ENCODE measurements around the gene TGDS. TPM values are rescaled to one million over a fixed set of nuclear protein-coding genes. Genes with fewer than 3 reads are reported as not detected.

The TGDS gene
- total and polyA plus RNA-seq, 2 donors from 2014 or later: 10.8 to 12.2 TPM

GRCh38 chr13:94524407-94524806 lies 71.5 kb downstream of the TGDS start:
- no peak overlapping the region for H3K9ac ChIP-seq (ENCODE audit: low read length in 3 of 3)
- no peak for FAIRE-seq
- no peaks in the 10 kb centered on the region for H3K36me3 ChIP-seq (ENCODE audit: control insufficient read depth in 2 of 3, insufficient read depth in 3 of 3, low read length in 3 of 3)
- no peaks in the 10 kb centered on the region for H3K9me3 ChIP-seq (ENCODE audit: control insufficient read depth in 2 of 3, insufficient read depth in 1 of 3, low read length in 3 of 3)
- DNase-seq: no peak
- no peaks in the 10 kb centered on the region for H3K4me1 ChIP-seq (ENCODE audit: control insufficient read depth in 2 of 3, insufficient read depth in 2 of 3, low read depth in 1 of 3, low read length in 3 of 3)
- no peak overlapping the region for H3K27ac ChIP-seq (ENCODE audit: low read depth in 2 of 2, low read length in 2 of 2)
- intact Hi-C loops (cut with DNase I): no loop called here
- TF ChIP-seq CTCF (IDR thresholded peaks at IDR 0.05; ENCODE audit: borderline replicate concordance, extremely low read depth, insufficient read depth): no peak
- H3K27me3 ChIP-seq (ENCODE audit: control insufficient read depth, insufficient read depth, low read length): no peaks in the 10 kb centered on the region
- H3K4me3 ChIP-seq (ENCODE audit: low read length in 3 of 3): no peak overlapping the region

Other genes starting within 250 kb of the TGDS start
- 0.13 TPM for gene DCT, start 116.5 kb downstream of the TGDS start, total RNA-seq
- 0.11 TPM for gene DCT, start 116.5 kb downstream of the TGDS start, polyA plus RNA-seq (ENCODE audit: insufficient read depth, low read depth, low replicate concordance)
- 5.2 TPM for gene GPR180, start 5.7 kb upstream of the TGDS start, total RNA-seq
- 1.8 TPM for gene GPR180, start 5.7 kb upstream of the TGDS start, polyA plus RNA-seq (ENCODE audit: insufficient read depth, low read depth, low replicate concordance)
- gene SOX21, start 116.4 kb upstream of the TGDS start, total RNA-seq: not detected
- not detected for gene SOX21, start 116.4 kb upstream of the TGDS start, polyA plus RNA-seq (ENCODE audit: insufficient read depth, low read depth, low replicate concordance)